Ascending aorta (tissue), 2 donors: ENCODE measurements around the gene AMBRA1. TPM values are rescaled to one million over a fixed set of nuclear protein-coding genes. Genes with fewer than 3 reads are reported as not detected.

Source experiments
- DNase-seq, 2 donors: peaks; one replicate each; pipeline ENCODE4 v3.0.0-alpha.2; 2019; ENCODE audit warnings: low spot score in 2 of 2
- H3K27ac ChIP-seq, 2 donors: fragments of 200-600 bp; sonication (generic); one replicate each; pipeline ENCODE4 v1.5.1; 2016 to 2017; ENCODE audit warnings: mild to moderate bottlenecking in 1 of 2
- H3K27me3 ChIP-seq: fragments of 200-600 bp; sonication (generic); one replicate; pipeline ENCODE4 v1.5.1; 2017
- H3K36me3 ChIP-seq, 2 donors: fragments of 200-600 bp; sonication (generic); one replicate each; pipeline ENCODE4 v1.5.1; 2016
- H3K4me1 ChIP-seq, 2 donors: fragments of 200-600 bp; sonication (generic); one replicate each; pipeline ENCODE4 v1.5.1; 2016 to 2017; ENCODE audit warnings: mild to moderate bottlenecking in 1 of 2
- H3K4me3 ChIP-seq, 2 donors: fragments of 200-600 bp; sonication (generic); one replicate each; pipeline ENCODE4 v1.5.1; 2016 to 2017; ENCODE audit warnings: mild to moderate bottlenecking in 1 of 2
- H3K9me3 ChIP-seq, 2 donors: fragments of 200-600 bp; sonication (generic); one replicate each; pipeline ENCODE4 v1.5.1; 2016
- CTCF ChIP-seq, 3 experiments: fragments of 200-600 bp in 2 of 3; fragments of 450-650 bp in 1 of 3; sonication (generic) in 2 of 3; IDR thresholded peaks; one replicate each; pipeline ENCODE4 v1.5.1; 2016 to 2019; ENCODE audit warnings: antibody characterized with exemption in 3 of 3, mild to moderate bottlenecking in 1 of 3, moderate library complexity in 1 of 3
- intact Hi-C: fragments of 100-400 bp; cut with DNase I; formaldehyde crosslinking; loops from one replicate; pipeline ENCODE4 v1.15.1; 2023
- total RNA-seq: library from RNA; depleted of rRNA; stranded (reverse); fragments of >200 nt; gene quantifications from one replicate; pipeline ENCODE4 v1.1.0, GENCODE V29; 2016

The AMBRA1 gene
- 12.1 TPM for total RNA-seq

GRCh38 chr11:46593550-46594373, at the start of gene AMBRA1:
Gene AMBRA1 (minus strand): TSS chr11:46594023. CDS start chr11:46548380, 45,643 bp downstream.
- H3K36me3 ChIP-seq: no peaks in the 10 kb centered on the region
- H3K9me3 ChIP-seq: no peaks in the 10 kb centered on the region
- H3K4me1 ChIP-seq: peaks cover 3 to 36% of the 10 kb centered on the region in 2 donors
- intact Hi-C loops: loop anchor here (1.0 to 5.0 kb wide), 2 partner anchors 24 to 41 kb away; partner anchors contain the start of genes ATG13 and HARBI1
- H3K4me3 ChIP-seq: peak within 1 kb of the TSS; percentile 85 to 99
- peak; percentile 47 to 91 for DNase-seq
- peak within 1 kb of the TSS; percentile 75 to 83 for H3K27ac ChIP-seq
- TF ChIP-seq CTCF (IDR thresholded peaks at IDR 0.05): peak in 1 of 3 experiments; percentile 5
- H3K27me3 ChIP-seq: no peaks in the 10 kb centered on the region

GRCh38 chr11:46643531-46643930, 49.7 kb upstream of the AMBRA1 start:
- intact Hi-C loops: no loop called here
- peaks cover 6 to 8% of the 10 kb centered on the region in 2 donors for H3K4me1 ChIP-seq
- H3K9me3 ChIP-seq: no peaks in the 10 kb centered on the region
- TF ChIP-seq CTCF (IDR thresholded peaks at IDR 0.05): no peak
- no peaks in the 10 kb centered on the region for H3K27me3 ChIP-seq
- H3K36me3 ChIP-seq: peaks cover 33 to 45% of the 10 kb centered on the region in 2 donors
- H3K4me3 ChIP-seq: no peak overlapping the region
- H3K27ac ChIP-seq: no peak overlapping the region
- DNase-seq: no peak

- Histone ChIP-seq H3K27ac (no peak overlapping the region), H3K36me3 (peaks cover 32 to 42% of the 10 kb centered on the region in 2 donors), H3K27me3 (no peaks in the 10 kb centered on the region), H3K4me1 (peaks cover under 1% of the 10 kb centered on the region in 2 donors), H3K4me3 (no peak overlapping the region), H3K9me3 (no peaks in the 10 kb centered on the region)
- DNase-seq: no peak
- TF ChIP-seq CTCF (IDR thresholded peaks at IDR 0.05): no peak
- intact Hi-C loops: no loop called here
Measured at GRCh38 chr11:46642627-46643335, 49.0 kb upstream of the AMBRA1 start.

- DNase-seq: no peak
- intact Hi-C loops: no loop called here
- Histone ChIP-seq H3K36me3 (peaks cover 22 to 31% of the 10 kb centered on the region in 2 donors), H3K9me3 (no peaks in the 10 kb centered on the region), H3K27ac (no peak overlapping the region), H3K4me1 (no peaks in the 10 kb centered on the region), H3K27me3 (no peaks in the 10 kb centered on the region), H3K4me3 (no peak overlapping the region)
- TF ChIP-seq CTCF (IDR thresholded peaks at IDR 0.05): no peak
Measured at GRCh38 chr11:46641639-46642038, 47.8 kb upstream of the AMBRA1 start.

GRCh38 chr11:46640036-46640788, 46.4 kb upstream of the AMBRA1 start:
- H3K4me1 ChIP-seq: no peaks in the 10 kb centered on the region
- TF ChIP-seq CTCF (IDR thresholded peaks at IDR 0.05): no peak
- H3K27me3 ChIP-seq: no peaks in the 10 kb centered on the region
- intact Hi-C loops: no loop called here
- H3K27ac ChIP-seq: no peak overlapping the region
- no peak overlapping the region for H3K4me3 ChIP-seq
- no peak for DNase-seq
- peaks cover 9 to 17% of the 10 kb centered on the region in 2 donors for H3K36me3 ChIP-seq
- no peaks in the 10 kb centered on the region for H3K9me3 ChIP-seq
